Mucosa of descending colon (tissue), 3 donors: ENCODE measurements around the gene SDK1. TPM values are rescaled to one million over a fixed set of nuclear protein-coding genes. Genes with fewer than 3 reads are reported as not detected.

ENCODE experiments used
- ATAC-seq: fragments of 200-7000 bp; cut with Tn5 transposase; one replicate; pipeline ENCODE4 v1.9.1; 2020; ENCODE audit warnings: mild to moderate bottlenecking, moderate library complexity
- DNase-seq, 3 donors: peaks; one replicate each; pipeline ENCODE4 v3.0.0-alpha.2; 2020
- H3K36me3 ChIP-seq: fragments of 200-600 bp; one replicate; pipeline ENCODE4 v1.8.0; 2021; ENCODE audit warnings: low read depth, mild to moderate bottlenecking
- H3K4me1 ChIP-seq: fragments of 200-600 bp; one replicate; pipeline ENCODE4 v1.8.0; 2021; ENCODE audit warnings: low read depth, mild to moderate bottlenecking
- H3K4me3 ChIP-seq: fragments of 200-600 bp; one replicate; pipeline ENCODE4 v1.8.0; 2021; ENCODE audit warnings: mild to moderate bottlenecking
- H3K9me3 ChIP-seq: fragments of 200-600 bp; one replicate; pipeline ENCODE4 v1.8.0; 2021; ENCODE audit warnings: mild to moderate bottlenecking
- CTCF ChIP-seq: fragments of 200-600 bp; IDR thresholded peaks from one replicate; pipeline ENCODE4 v1.8.0; 2022; ENCODE audit warnings: antibody characterized with exemption, mild to moderate bottlenecking
- intact Hi-C, 2 donors: fragments of 100-400 bp; cut with DNase I in 1 of 2; cut with micrococcal nuclease in 1 of 2; formaldehyde crosslinking; loops; one replicate each; pipeline versions ENCODE4 v1.11.0 to v1.11.1; 2022; cut with DNase I, micrococcal nuclease
- total RNA-seq, 3 donors: library from RNA; stranded (reverse); fragmentation: NEBNext Ultra II Directional in 2 of 3; extraction: Animal tissue kit (Norgen Biotek cat#: 25700) in 2 of 3; gene quantifications; one replicate each; pipeline versions ENCODE4 v1.2.1 to v1.2.4, GENCODE V29; 2021 to 2023
- donor health status: DM: no; HTN: no; CAD: no; lungs with moderate emphysema.
- donor health status: DM: no; HTN: no; CAD: no.
- donor health status: DM: no; HTN: yes; CAD: no.

The SDK1 gene
- total RNA-seq, 3 donors from 2014 or later, result 2.7 to 20.2 (median 4.2) TPM

GRCh38 chr7:4134631-4135030 is 833.6 kb downstream of the SDK1 start:
- H3K9me3 ChIP-seq, result no peaks in the 10 kb centered on the region
- ATAC-seq, result no peak
- intact Hi-C loops, result no loop called here

GRCh38 chr7:4135301-4135700 is 834.2 kb downstream of the SDK1 start:
- DNase-seq (no peak), ATAC-seq (no peak)
- intact Hi-C loops, result no loop called here
- no peak overlapping the region for H3K4me3 ChIP-seq
- no peak for TF ChIP-seq CTCF
- H3K9me3 ChIP-seq, result no peaks in the 10 kb centered on the region
- H3K36me3 ChIP-seq, result no peaks in the 10 kb centered on the region
- peaks cover 3% of the 10 kb centered on the region for H3K4me1 ChIP-seq

More at GRCh38 chr7:4134631-4135030, 833.6 kb downstream of the SDK1 start:
- no peak for DNase-seq
- H3K36me3 ChIP-seq, result no peaks in the 10 kb centered on the region
- no peak overlapping the region for H3K4me3 ChIP-seq
- H3K4me1 ChIP-seq, result peaks cover 3% of the 10 kb centered on the region
- TF ChIP-seq CTCF, result no peak

- Histone ChIP-seq H3K36me3 (no peaks in the 10 kb centered on the region), H3K4me1 (peaks cover 3% of the 10 kb centered on the region), H3K9me3 (no peaks in the 10 kb centered on the region), H3K4me3 (no peak overlapping the region)
- DNase-seq, result no peak
- intact Hi-C loops, result no loop called here
- ATAC-seq, result no peak
- TF ChIP-seq CTCF, result no peak
Observed at GRCh38 chr7:4136036-4136435, 835.0 kb downstream of the SDK1 start.

GRCh38 chr7:4136501-4137110 is 835.6 kb downstream of the SDK1 start:
- intact Hi-C loops, result no loop called here
- ATAC-seq (no peak), DNase-seq (no peak)
- TF ChIP-seq CTCF, result no peak
- no peaks in the 10 kb centered on the region for H3K36me3 ChIP-seq
- H3K9me3 ChIP-seq, result no peaks in the 10 kb centered on the region
- no peak overlapping the region for H3K4me3 ChIP-seq
- peaks cover 3% of the 10 kb centered on the region for H3K4me1 ChIP-seq

- no peak overlapping the region for H3K4me3 ChIP-seq
- no peak for ATAC-seq
Observed at GRCh38 chr7:4137552-4137951, 836.5 kb downstream of the SDK1 start.

More at GRCh38 chr7:4137552-4137951, 836.5 kb downstream of the SDK1 start:
- no peak for DNase-seq
- H3K9me3 ChIP-seq, result no peaks in the 10 kb centered on the region
- peaks cover 3% of the 10 kb centered on the region for H3K4me1 ChIP-seq
- intact Hi-C loops, result no loop called here
- TF ChIP-seq CTCF, result no peak
- no peaks in the 10 kb centered on the region for H3K36me3 ChIP-seq
